KOPT-K1 (cell line): ENCODE data around the gene FASLG.
"Not testable (repeated sequence)": the region's sequence is repeated elsewhere in the genome, so short reads cannot be mapped to it uniquely, and the experiment has no call there.

Experiments
- H3K27ac ChIP-seq: fragments of 200-600 bp; sonication (generic); 2 replicates; pipeline ENCODE4 v1.5.1; 2016; ENCODE audit warnings: antibody characterized with exemption, mild to moderate bottlenecking, low read depth, low read length; ENCODE audit not compliant: poor library complexity, severe bottlenecking
- H3K36me3 ChIP-seq: fragments of 200-600 bp; sonication (generic); 2 replicates; pipeline ENCODE4 v1.5.1; 2017; ENCODE audit warnings: antibody characterized with exemption, mild to moderate bottlenecking, low read length, moderate library complexity; ENCODE audit not compliant: insufficient read depth
- H3K9me3 ChIP-seq: fragments of 200-600 bp; sonication (generic); 2 replicates; pipeline ENCODE4 v1.5.1; 2017; ENCODE audit warnings: antibody characterized with exemption, low read length, mild to moderate bottlenecking; ENCODE audit not compliant: insufficient read depth, poor library complexity, severe bottlenecking

Gene FASLG

GRCh38 chr1:172658871-172659453 is at the start of gene FASLG:
FASLG (plus strand) TSS chr1:172659103; CDS start chr1:172659202, 99 bp downstream.
- no peaks in the 10 kb centered on the region for H3K36me3 ChIP-seq
- H3K9me3 ChIP-seq: no peaks in the 10 kb centered on the region
- H3K27ac ChIP-seq: no peak within 1 kb of the TSS

GRCh38 chr1:172609528-172609927 is 49.4 kb upstream of the FASLG start:
- H3K27ac ChIP-seq: no peak overlapping the region
- peaks cover 55% of the 10 kb centered on the region for H3K36me3 ChIP-seq
- H3K9me3 ChIP-seq: no peaks in the 10 kb centered on the region

- Histone ChIP-seq H3K36me3 (peaks cover 44% of the 10 kb centered on the region), H3K27ac (no peak overlapping the region), H3K9me3 (no peaks in the 10 kb centered on the region)
Measured at GRCh38 chr1:172612478-172612877, 46.4 kb upstream of the FASLG start.

DNA sequence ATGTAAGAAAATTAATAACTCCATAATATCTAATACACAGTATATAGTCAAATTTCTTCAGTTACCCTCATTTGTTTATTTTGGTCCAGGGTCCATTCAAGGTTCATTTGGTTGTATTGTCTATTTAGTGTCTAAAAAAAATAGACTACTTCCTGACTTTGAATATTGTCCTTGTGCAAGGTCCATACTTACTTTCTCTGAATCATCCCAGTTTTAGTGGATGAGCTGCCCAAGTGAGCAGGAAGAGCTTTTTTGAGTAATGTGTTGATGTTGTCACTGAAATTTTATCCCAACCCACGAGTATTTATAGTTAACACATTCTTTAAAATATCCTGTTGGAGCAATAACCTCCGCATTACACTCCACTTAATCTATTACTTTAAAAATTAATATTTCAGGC is 45.6 kb upstream of the FASLG start:
- peaks cover 41% of the 10 kb centered on the region for H3K36me3 ChIP-seq
- peaks cover 5% of the 10 kb centered on the region for H3K9me3 ChIP-seq
- no peak overlapping the region for H3K27ac ChIP-seq

DNA sequence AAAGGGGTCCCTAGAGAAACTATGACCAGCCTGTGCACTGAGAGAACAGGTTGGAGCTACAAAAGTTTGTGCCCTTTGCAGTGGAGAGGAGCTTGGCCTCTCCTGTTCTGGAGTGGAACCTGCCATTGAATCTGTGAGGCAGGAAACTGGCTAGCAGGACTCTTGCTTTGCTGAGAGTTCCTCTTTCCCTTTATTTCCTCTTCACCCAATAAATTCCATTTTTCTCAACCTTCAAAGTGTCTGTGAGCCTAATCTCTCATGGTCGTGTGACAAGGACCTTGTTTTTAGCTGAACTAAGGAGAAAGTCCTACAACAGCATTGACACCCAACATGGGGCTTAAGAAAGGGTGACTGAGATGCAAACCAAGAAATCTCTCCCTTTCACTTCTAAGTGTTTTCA is 42.7 kb upstream of the FASLG start:
- Histone ChIP-seq H3K27ac (no peak overlapping the region), H3K36me3 (peaks cover 14% of the 10 kb centered on the region), H3K9me3 (peaks cover 23% of the 10 kb centered on the region)

DNA sequence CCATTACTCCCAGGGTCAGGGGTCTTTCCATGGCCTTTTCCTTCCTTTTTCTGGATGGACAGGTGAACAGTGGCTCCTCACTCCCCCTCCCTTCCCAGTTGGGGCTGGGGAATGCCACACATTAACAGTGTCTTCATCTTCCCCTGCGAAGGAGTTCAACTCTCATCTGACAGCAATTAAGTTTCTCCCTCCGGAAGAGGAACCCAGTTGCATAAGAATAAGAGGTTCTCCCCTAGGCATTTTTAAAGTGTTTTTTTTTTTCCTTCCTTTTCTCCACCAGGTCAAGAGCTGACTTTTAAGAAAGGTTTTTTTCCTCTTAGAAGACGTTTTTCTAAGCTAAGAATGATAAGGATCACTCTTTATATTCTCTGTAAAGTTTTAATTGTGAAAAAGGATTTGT is 42.3 kb upstream of the FASLG start:
- Histone ChIP-seq H3K36me3 (peaks cover 10% of the 10 kb centered on the region), H3K9me3 (peaks cover 23% of the 10 kb centered on the region), H3K27ac (no peak overlapping the region)

DNA sequence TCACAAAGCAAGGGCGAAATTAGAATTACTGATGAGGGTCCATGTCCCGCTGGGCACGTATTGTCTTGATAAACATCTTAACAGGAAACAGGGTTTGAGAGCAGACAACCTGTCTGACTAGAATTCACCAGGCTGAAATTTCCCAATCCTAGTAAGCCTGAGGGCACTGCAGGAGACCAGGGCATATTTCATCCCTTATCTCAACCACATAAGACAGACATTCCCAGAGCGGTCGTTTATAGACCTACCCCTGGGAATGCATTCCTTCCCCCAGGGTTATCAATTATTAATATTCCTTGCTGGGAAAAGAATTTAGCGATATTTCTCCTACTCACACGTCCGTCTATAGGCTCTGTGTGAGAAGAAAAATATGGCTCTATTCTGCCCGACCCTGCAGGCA is 38.3 kb upstream of the FASLG start:
- not testable (repeated sequence) for H3K36me3 ChIP-seq, H3K27ac ChIP-seq
- H3K9me3 ChIP-seq: peaks cover 23% of the 10 kb centered on the region

DNA sequence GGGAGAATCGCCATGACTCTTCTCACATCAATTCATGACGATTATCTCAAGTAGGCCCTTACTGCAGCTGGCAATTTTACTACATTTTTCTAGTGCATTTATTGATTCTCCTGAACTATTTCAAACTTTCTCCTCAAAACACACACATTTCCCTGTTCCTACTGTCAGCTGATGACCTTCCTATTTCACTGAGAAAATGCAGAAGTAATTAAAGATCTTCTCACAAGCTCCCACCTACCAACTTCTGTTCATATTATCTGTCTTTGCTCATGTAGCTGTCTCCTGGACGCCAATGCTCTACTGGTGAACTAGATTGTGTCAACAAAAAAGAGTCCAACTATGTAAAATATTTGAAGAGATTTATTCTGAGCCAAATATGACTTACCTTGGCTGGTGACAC is 36.4 kb upstream of the FASLG start:
- H3K9me3 ChIP-seq: peaks cover 23% of the 10 kb centered on the region
- H3K27ac ChIP-seq: no peak overlapping the region

DNA sequence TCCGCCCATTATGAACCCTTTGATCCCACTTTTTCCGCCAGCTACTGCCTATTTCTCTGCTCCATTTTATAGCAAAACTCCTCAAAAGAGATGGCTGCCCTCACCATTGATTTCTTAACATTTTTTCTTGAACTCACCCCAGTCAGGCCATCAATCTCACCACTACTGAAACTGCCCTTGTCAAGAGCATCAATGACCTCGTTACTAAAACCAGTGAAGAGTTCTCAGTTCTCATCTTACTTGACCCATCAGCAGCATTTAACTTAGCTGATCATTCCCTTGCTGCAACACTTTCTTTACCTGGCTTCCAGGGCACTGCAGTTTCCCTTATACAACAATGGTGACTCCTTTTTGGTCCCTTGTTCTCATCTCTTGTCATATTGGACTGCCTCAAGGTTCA is 35.2 kb upstream of the FASLG start:
- no peaks in the 10 kb centered on the region for H3K36me3 ChIP-seq
- H3K9me3 ChIP-seq: peaks cover 18% of the 10 kb centered on the region
- H3K27ac ChIP-seq: no peak overlapping the region

More for the DNA sequence above, 36.4 kb upstream of the FASLG start:
- H3K36me3 ChIP-seq: no peaks in the 10 kb centered on the region

GRCh38 chr1:172626845-172627244 is 32.1 kb upstream of the FASLG start:
- H3K27ac ChIP-seq: no peak overlapping the region
- no peaks in the 10 kb centered on the region for H3K36me3 ChIP-seq
- H3K9me3 ChIP-seq: no peaks in the 10 kb centered on the region

DNA sequence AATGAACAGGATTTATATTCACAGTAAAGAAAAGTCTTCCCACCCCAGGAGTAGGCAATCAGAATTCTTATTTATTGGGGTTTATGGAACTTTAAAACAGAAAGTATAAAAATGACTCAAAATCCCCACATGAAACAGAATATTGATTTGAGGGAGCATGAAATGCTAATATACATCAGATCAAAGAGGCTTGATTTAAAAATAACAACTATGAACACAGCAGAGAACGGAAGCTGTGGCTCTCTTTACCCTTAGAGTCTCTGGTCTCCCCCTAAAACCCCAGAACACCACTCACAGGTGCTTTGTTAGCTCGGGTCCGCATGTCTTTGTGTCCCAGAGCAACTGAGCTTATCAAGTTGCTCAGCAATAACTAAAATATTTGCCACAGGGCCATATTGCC is 31.2 kb upstream of the FASLG start:
- no peaks in the 10 kb centered on the region for H3K36me3 ChIP-seq
- no peaks in the 10 kb centered on the region for H3K9me3 ChIP-seq
- no peak overlapping the region for H3K27ac ChIP-seq

DNA sequence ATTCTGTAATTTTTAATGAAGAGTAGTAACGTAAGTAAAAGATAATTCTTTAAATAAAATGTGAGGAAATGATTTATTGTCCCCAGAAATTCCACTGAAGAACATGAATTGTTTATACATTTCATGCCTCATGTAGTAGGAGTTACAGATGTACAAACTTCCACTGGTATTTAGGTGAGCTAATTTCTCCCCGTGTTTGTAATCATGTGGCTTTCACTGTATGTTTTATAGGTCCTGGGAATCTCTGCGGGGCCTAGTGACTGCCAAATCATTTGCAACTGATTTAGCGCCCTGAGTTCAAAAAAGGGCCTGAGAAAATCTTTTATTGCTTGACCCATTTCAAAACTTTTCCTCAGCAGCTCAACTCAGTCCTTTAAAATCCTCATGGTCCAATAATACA is 30.5 kb upstream of the FASLG start:
- H3K9me3 ChIP-seq: no peaks in the 10 kb centered on the region
- no peak overlapping the region for H3K27ac ChIP-seq
- no peaks in the 10 kb centered on the region for H3K36me3 ChIP-seq

GRCh38 chr1:172629170-172629569 is 29.7 kb upstream of the FASLG start:
- no peak overlapping the region for H3K27ac ChIP-seq
- H3K9me3 ChIP-seq: no peaks in the 10 kb centered on the region

GRCh38 chr1:172629638-172630037 is 29.3 kb upstream of the FASLG start:
- Histone ChIP-seq H3K27ac (no peak overlapping the region), H3K36me3 (no peaks in the 10 kb centered on the region), H3K9me3 (no peaks in the 10 kb centered on the region)

More at GRCh38 chr1:172629170-172629569, 29.7 kb upstream of the FASLG start:
- H3K36me3 ChIP-seq: no peaks in the 10 kb centered on the region

DNA sequence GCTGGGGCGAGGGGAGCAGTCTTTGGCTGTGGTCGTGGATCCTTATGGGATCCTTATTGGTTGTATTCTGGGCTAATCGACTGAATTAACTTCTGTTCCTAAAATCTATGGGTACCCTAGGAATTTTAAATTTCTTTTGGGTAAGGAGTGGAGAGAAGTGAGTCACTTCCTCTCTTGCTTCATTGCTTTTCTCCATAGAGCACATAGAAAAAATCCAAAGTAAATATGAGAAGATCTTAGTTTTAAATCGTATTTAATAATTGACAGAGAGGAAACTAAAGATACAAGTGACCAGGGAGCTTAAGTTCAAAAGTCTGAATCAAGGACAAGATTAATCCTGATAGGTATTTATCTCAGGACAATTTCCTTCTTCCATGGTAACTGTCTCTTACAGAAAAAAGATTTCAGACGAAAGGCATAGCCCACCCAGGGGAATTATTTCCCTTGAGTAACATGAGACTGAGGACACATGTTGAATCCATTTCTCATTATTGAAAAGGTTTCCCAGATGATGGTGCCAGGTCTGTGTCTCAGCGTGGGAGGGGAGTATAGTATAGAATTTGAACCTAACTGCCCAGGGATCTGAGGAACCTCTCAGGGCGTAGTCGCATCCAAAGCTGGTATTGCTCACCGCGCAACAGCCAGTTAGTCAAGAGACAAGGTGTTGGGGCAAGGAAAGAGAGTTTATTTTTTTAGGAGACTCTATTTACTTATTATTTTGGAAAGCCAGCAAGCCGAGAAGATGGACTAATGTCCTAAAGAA is 28.7 kb upstream of the FASLG start:
- Histone ChIP-seq H3K9me3 (no peaks in the 10 kb centered on the region), H3K27ac (no peak overlapping the region), H3K36me3 (no peaks in the 10 kb centered on the region)

GRCh38 chr1:172630868-172631267 is 28.0 kb upstream of the FASLG start:
- H3K9me3 ChIP-seq: no peaks in the 10 kb centered on the region
- H3K36me3 ChIP-seq: no peaks in the 10 kb centered on the region
- H3K27ac ChIP-seq: no peak overlapping the region
